Measurements from ENCODE around the gene DHRS7.

The DHRS7 gene

DNA sequence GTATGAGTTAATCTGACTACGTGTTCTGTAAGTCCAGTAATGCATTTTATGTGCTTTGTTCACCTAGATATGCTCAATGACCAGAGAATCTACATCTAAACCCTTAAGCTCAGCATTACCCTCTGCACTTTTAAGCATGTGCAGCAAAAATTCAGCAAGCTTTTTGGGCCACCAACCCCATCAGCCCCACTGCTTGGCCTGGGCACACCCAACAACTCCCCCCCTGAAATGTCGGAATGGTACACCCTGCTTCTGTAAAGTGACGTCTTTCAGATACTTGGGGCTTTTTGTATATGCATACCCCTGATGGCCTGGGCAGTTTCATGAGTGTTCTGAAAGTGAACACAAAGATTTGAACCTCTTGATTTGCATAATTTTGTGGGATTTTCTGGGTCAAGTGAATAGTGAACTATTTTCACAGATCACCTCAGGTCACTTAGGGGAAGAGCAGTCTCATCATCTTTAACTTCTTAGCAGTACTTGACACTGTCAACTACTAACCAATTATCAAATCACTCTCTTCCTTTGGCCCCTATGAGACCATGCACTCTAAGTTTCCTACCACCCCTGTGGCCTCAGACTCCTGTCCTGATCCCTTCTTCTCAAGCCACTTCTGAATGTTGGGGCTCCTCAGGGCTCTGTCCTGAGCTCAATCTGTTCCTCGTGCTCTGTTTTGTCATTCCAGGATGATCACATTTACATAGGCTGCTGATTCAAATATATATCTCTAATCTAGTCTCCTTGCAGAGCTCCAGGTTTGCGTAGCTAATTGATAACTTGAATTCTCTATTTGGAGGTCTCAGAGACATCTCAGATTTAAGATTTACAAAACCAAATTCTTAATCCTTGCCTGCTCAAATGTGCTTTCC, 47.5 kb upstream of the DHRS7 start:
- no peak overlapping the region for H2AFZ ChIP-seq (ENCODE audit: low read length)
- no peaks in the 10 kb centered on the region for H3K36me3 ChIP-seq (ENCODE audit: insufficient read depth, low read length)
- no peaks in the 10 kb centered on the region for H3F3A ChIP-seq (ENCODE audit: low read depth)
- no peak overlapping the region for H3K9ac ChIP-seq (ENCODE audit: low read depth, low read length, poor library complexity, severe bottlenecking)
- no peak overlapping the region for H3K4me3 ChIP-seq (ENCODE audit: low read length, poor library complexity, severe bottlenecking)
- no peaks in the 10 kb centered on the region for H3K79me2 ChIP-seq (ENCODE audit: insufficient read depth, low read length)
- TF ChIP-seq, protein P1, sequence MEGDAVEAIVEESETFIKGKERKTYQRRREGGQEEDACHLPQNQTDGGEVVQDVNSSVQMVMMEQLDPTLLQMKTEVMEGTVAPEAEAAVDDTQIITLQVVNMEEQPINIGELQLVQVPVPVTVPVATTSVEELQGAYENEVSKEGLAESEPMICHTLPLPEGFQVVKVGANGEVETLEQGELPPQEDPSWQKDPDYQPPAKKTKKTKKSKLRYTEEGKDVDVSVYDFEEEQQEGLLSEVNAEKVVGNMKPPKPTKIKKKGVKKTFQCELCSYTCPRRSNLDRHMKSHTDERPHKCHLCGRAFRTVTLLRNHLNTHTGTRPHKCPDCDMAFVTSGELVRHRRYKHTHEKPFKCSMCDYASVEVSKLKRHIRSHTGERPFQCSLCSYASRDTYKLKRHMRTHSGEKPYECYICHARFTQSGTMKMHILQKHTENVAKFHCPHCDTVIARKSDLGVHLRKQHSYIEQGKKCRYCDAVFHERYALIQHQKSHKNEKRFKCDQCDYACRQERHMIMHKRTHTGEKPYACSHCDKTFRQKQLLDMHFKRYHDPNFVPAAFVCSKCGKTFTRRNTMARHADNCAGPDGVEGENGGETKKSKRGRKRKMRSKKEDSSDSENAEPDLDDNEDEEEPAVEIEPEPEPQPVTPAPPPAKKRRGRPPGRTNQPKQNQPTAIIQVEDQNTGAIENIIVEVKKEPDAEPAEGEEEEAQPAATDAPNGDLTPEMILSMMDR (conservative IDR thresholded peaks at IDR 0.05; ENCODE audit: low read length): no peak
- no peak for TF ChIP-seq EZH2phosphoT487 (IDR thresholded peaks at IDR 0.05; ENCODE audit: borderline replicate concordance)
- no peaks in the 10 kb centered on the region for H4K20me1 ChIP-seq (ENCODE audit: insufficient read depth, low read length, poor library complexity, severe bottlenecking)
- H3K9me2 ChIP-seq (replicated peaks; ENCODE audit: low read depth, low read length): no peaks in the 10 kb centered on the region
- no peaks in the 10 kb centered on the region for H3K4me1 ChIP-seq (ENCODE audit: insufficient read depth, low read length, poor library complexity, severe bottlenecking)
- H3K27me3 ChIP-seq (ENCODE audit: insufficient read depth, low read length, poor library complexity, severe bottlenecking): no peaks in the 10 kb centered on the region
- H3K4me2 ChIP-seq (ENCODE audit: low read depth, low read length, poor library complexity, severe bottlenecking): no peak overlapping the region
- H3K9me3 ChIP-seq (ENCODE audit: insufficient read depth, low read depth, low read length): no peaks in the 10 kb centered on the region

DNA sequence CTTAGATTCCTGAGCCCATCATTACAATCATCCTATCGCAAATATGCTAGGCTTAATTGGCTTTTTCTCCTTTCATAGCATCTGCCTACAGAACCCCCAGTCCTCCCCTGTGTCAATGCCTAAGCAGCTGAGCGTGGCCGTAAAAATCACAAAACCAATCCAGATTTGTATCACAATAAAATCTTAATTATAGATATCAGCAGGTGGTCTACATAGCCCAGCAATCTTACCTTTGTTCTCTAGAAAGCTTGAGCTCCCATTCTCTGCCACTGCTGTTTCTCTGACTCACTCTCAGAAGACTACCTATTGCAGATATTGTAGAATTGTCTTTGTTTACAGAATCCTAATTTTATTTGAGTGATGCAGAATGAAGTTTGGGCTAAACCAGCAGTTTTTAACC, 46.0 kb upstream of the DHRS7 start:
- Histone ChIP-seq H3K4me2 (ENCODE audit: low read depth, low read length, poor library complexity, severe bottlenecking) (no peak overlapping the region), H3K4me3 (ENCODE audit: low read length, poor library complexity, severe bottlenecking) (no peak overlapping the region), H3K9me2 (replicated peaks; ENCODE audit: low read depth, low read length) (no peaks in the 10 kb centered on the region), H3K9me3 (ENCODE audit: insufficient read depth, low read depth, low read length) (no peaks in the 10 kb centered on the region), H3K9ac (ENCODE audit: low read depth, low read length, poor library complexity, severe bottlenecking) (no peak overlapping the region), H3K36me3 (ENCODE audit: insufficient read depth, low read length) (no peaks in the 10 kb centered on the region), H3K79me2 (ENCODE audit: insufficient read depth, low read length) (no peaks in the 10 kb centered on the region), H3F3A (ENCODE audit: low read depth) (no peaks in the 10 kb centered on the region), H2AFZ (ENCODE audit: low read length) (no peak overlapping the region), H3K27me3 (ENCODE audit: insufficient read depth, low read length, poor library complexity, severe bottlenecking) (no peaks in the 10 kb centered on the region), H4K20me1 (ENCODE audit: insufficient read depth, low read length, poor library complexity, severe bottlenecking) (no peaks in the 10 kb centered on the region), H3K4me1 (ENCODE audit: insufficient read depth, low read length, poor library complexity, severe bottlenecking) (no peaks in the 10 kb centered on the region)
- TF ChIP-seq EZH2phosphoT487 (IDR thresholded peaks at IDR 0.05; ENCODE audit: borderline replicate concordance): no peak
- TF ChIP-seq, protein P1 (conservative IDR thresholded peaks at IDR 0.05; ENCODE audit: low read length): no peak

DNA sequence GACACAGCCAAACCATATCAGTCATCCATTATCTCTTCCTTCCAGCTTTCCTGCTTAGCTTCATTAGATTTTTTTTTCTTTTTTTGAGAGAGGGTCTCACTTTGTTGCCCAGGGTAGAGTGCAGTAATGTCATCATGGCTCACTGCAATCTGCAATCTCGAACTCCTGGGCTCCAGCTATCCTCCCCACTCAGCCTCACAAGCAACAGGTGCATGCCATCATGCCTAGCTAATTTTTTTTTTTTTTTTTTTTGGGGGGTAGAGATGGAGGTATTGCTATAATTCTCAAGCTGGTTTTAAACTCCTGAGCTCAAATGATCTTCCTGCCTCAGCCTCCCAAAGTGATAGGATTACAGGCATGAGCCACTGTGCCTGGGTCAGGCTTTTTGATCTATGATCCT, 45.5 kb upstream of the DHRS7 start:
- Histone ChIP-seq H3K9ac (ENCODE audit: low read depth, low read length, poor library complexity, severe bottlenecking) (no peak overlapping the region), H4K20me1 (ENCODE audit: insufficient read depth, low read length, poor library complexity, severe bottlenecking) (no peaks in the 10 kb centered on the region), H3K4me3 (ENCODE audit: low read length, poor library complexity, severe bottlenecking) (no peak overlapping the region), H3F3A (ENCODE audit: low read depth) (no peaks in the 10 kb centered on the region), H3K36me3 (ENCODE audit: insufficient read depth, low read length) (no peaks in the 10 kb centered on the region), H3K9me3 (ENCODE audit: insufficient read depth, low read depth, low read length) (no peaks in the 10 kb centered on the region), H3K27me3 (ENCODE audit: insufficient read depth, low read length, poor library complexity, severe bottlenecking) (no peaks in the 10 kb centered on the region), H3K4me2 (ENCODE audit: low read depth, low read length, poor library complexity, severe bottlenecking) (no peak overlapping the region), H2AFZ (ENCODE audit: low read length) (no peak overlapping the region), H3K79me2 (ENCODE audit: insufficient read depth, low read length) (no peaks in the 10 kb centered on the region), H3K9me2 (replicated peaks; ENCODE audit: low read depth, low read length) (no peaks in the 10 kb centered on the region), H3K4me1 (ENCODE audit: insufficient read depth, low read length, poor library complexity, severe bottlenecking) (no peaks in the 10 kb centered on the region)
- TF ChIP-seq, protein P1 (conservative IDR thresholded peaks at IDR 0.05; ENCODE audit: low read length): no peak
- TF ChIP-seq EZH2phosphoT487 (IDR thresholded peaks at IDR 0.05; ENCODE audit: borderline replicate concordance): no peak
